GM12878 (cell line): ENCODE data around the gene SUPT6H. TPM values are rescaled to one million over a fixed set of nuclear protein-coding genes. Genes with fewer than 3 reads are reported as not detected.

Experiments
- ATF2 ChIP-seq: IDR thresholded peaks from 2 replicates; pipeline ENCODE4 v1.6.1; 2012; ENCODE audit warnings: low read length, inconsistent platforms
- CBFB ChIP-seq: IDR thresholded peaks from 2 replicates; pipeline ENCODE4 v1.6.1; 2016; ENCODE audit warnings: antibody characterized with exemption, low read depth
- CREB1 ChIP-seq: IDR thresholded peaks from 2 replicates; pipeline ENCODE4 v1.6.1; 2012; ENCODE audit warnings: low read depth, mild to moderate bottlenecking, inconsistent platforms
- EED ChIP-seq: sonication (generic); IDR thresholded peaks from 2 replicates; pipeline ENCODE4 v1.6.1; 2016; ENCODE audit warnings: antibody characterized with exemption, low read depth
- HDGF ChIP-seq: fragments of 450-650 bp; IDR thresholded peaks from 2 replicates; pipeline ENCODE4 v1.6.1; 2016; ENCODE audit warnings: antibody characterized with exemption
- KAT2A ChIP-seq: conservative IDR thresholded peaks from 2 replicates; pipeline ENCODE4 v1.6.1; 2011; ENCODE audit warnings: low read depth, low read length; ENCODE audit not compliant: control insufficient read depth
- MTA2 ChIP-seq: fragments of 450-650 bp; IDR thresholded peaks from 2 replicates; pipeline ENCODE4 v1.6.1; 2016; ENCODE audit warnings: low read depth, mild to moderate bottlenecking, moderate library complexity
- PKNOX1 ChIP-seq: fragments of 450-650 bp; IDR thresholded peaks from 2 replicates; pipeline ENCODE4 v1.6.1; 2016; ENCODE audit warnings: mild to moderate bottlenecking
- PML ChIP-seq: IDR thresholded peaks from 2 replicates; pipeline ENCODE4 v1.6.1; 2012; ENCODE audit warnings: low read length, inconsistent platforms
- POLR2AphosphoS2 ChIP-seq: IDR thresholded peaks from 2 replicates; pipeline ENCODE4 v1.6.1; 2011; ENCODE audit warnings: low read depth, mild to moderate bottlenecking, low read length, improper control_type of control experiment, moderate library complexity
- PRDM15 ChIP-seq: fragments of 450-650 bp; formaldehyde crosslinking; IDR thresholded peaks from 2 replicates; pipeline ENCODE4 v1.4.0; 2020; ENCODE audit warnings: mild to moderate bottlenecking, moderate library complexity
- SMC3 ChIP-seq: IDR thresholded peaks from 2 replicates; pipeline ENCODE4 v1.6.1; 2011; ENCODE audit warnings: low read length, improper control_type of control experiment, borderline replicate concordance
- SPI1 ChIP-seq: IDR thresholded peaks from 2 replicates; pipeline ENCODE4 v1.6.1; 2011; ENCODE audit warnings: low read depth, mild to moderate bottlenecking, low read length, moderate library complexity, borderline replicate concordance; ENCODE audit not compliant: insufficient read depth
- TCF12 ChIP-seq: IDR thresholded peaks from 2 replicates; pipeline ENCODE4 v1.6.1; 2011; ENCODE audit warnings: low read depth, mild to moderate bottlenecking, low read length
- YY1 ChIP-seq: IDR thresholded peaks from 2 replicates; pipeline ENCODE4 v1.6.1; 2011; ENCODE audit warnings: low read depth, mild to moderate bottlenecking, low read length
- ZBTB40 ChIP-seq: fragments of 450-650 bp; IDR thresholded peaks from 2 replicates; pipeline ENCODE4 v1.6.1; 2016; ENCODE audit warnings: mild to moderate bottlenecking, moderate library complexity, borderline replicate concordance
- ZSCAN29 ChIP-seq: fragments of 450-650 bp; IDR thresholded peaks from 2 replicates; pipeline ENCODE4 v1.6.1; 2017; ENCODE audit warnings: mild to moderate bottlenecking, moderate library complexity
- polyA plus RNA-seq, 11 experiments: library from polyadenylated mRNA; depleted of rRNA in 4 of 11; unstranded in 6 of 11; stranded (reverse) in 5 of 11; fragments of >200 nt; fragmentation: Nextera tagmentation in 4 of 11; fragmentation: Illumina TruSeq in 1 of 11; extraction: Ambion mirVana in 4 of 11; extraction: Trizol in 1 of 11; gene quantifications; 1 replicate in 1 of 11; 2 replicates in 10 of 11; pipeline versions ENCODE4 v1.2.1 to v1.2.3, GENCODE V29; 2011 to 2016; ENCODE audit warnings: inconsistent platforms in 2 of 11, missing spikeins in 2 of 11, low read depth in 1 of 11
- total RNA-seq, 4 experiments: library from RNA; depleted of rRNA in 3 of 4; stranded (reverse); fragments of >200 nt in 3 of 4; fragmentation: Illumina TruSeq in 1 of 4; extraction: Trizol in 1 of 4; gene quantifications; 2 replicates each; pipeline versions ENCODE4 v1.2.1 to v1.2.3, GENCODE V29; 2013 to 2021

Gene SUPT6H
- total and polyA plus RNA-seq, 10 of the 15 experiments (the other 5 are each of a cell fraction or from before 2014, with no cell fraction given): 1.7 to 58.8 (median 37.7) TPM

GRCh38 chr17:28643983-28644786 is 17.8 kb upstream of the SUPT6H start (continued):
- TF ChIP-seq YY1 (peak; percentile 19; the same call in 1 of the 2 replicates), SMC3 (0 out of 2 replicates have a peak, but pooled peaks have one; percentile 3), ZBTB40 (no peak; the same call in 1 of the 2 replicates), PRDM15 (CRISPR knock-in tag) (no peak), CREB1 (0 out of 2 replicates have a peak, but pooled peaks have one; percentile 28), ATF2 (no peak), CBFB (no peak), HDGF (no peak), MTA2 (no peak), EED (peak; percentile 31; the same call in 1 of the 2 replicates), KAT2A (no peak), ZSCAN29 (no peak), PKNOX1 (peak; percentile 77), PML (no peak), SPI1 (peak; percentile 80), TCF12 (peak; percentile 49; the same call in 1 of the 2 replicates), POLR2AphosphoS2 (no peak)
